ENCODE results near the gene FBXL15.

DNA sequence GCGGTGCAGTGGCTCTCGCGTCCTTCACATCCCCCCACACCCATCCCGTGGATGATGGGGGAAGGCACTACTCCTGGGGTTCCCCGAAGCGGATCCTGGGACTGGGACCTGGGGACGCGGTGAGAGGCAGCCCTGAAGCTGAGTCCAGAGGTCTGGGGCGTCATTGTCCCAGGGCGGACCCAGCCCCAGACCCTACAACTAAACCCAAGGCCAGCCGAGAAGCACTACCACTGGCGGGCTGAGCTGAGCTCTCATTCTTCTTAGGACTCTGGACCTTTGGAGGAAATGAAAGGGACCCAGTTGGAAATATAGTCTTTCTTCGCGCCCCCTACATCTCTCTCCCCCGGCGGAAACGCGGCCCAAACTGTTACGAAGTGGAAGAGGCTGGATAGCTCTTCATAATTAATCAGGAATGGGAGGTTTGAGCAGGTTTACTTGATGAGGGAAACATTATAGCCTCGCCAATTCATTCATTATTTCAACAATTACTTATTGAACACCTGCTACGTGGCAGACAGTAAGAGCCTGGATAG lies 389 bp upstream of the FBXL15 start:
- no peak for TF ChIP-seq EZH2 (IDR thresholded peaks at IDR 0.05; ENCODE audit: insufficient read depth, poor library complexity, severe bottlenecking)
- TF ChIP-seq EZH2phosphoT487 (IDR thresholded peaks at IDR 0.05; ENCODE audit: insufficient read depth, low read depth), result no peak
